BE2C (cell line): ENCODE measurements around the gene CRYGN.

Experiments
- DNase-seq: peaks from one replicate; pipeline ENCODE4 v3.0.0-alpha.2; 2020
- H3K27me3 ChIP-seq: fragments of 250-450 bp; sonication (Bioruptor Pico); 2 replicates; pipeline ENCODE4 v1.5.1; 2020; ENCODE audit warnings: mild to moderate bottlenecking
- H3K36me3 ChIP-seq: fragments of 250-450 bp; sonication (Bioruptor Pico); 2 replicates; pipeline ENCODE4 v1.5.1; 2020; ENCODE audit warnings: mild to moderate bottlenecking
- H3K4me1 ChIP-seq: fragments of 250-450 bp; sonication (Bioruptor Pico); 2 replicates; pipeline ENCODE4 v1.5.1; 2020
- H3K4me3 ChIP-seq: 2 replicates; pipeline ENCODE4 v1.5.1; 2011; ENCODE audit warnings: low read depth, low read length
- H3K9me3 ChIP-seq: fragments of 250-450 bp; sonication (Bioruptor Pico); 2 replicates; pipeline ENCODE4 v1.5.1; 2020
- TF ChIP-seq, protein P1 (sequence below): IDR thresholded peaks from 2 replicates; pipeline ENCODE4 v1.5.1; 2012; ENCODE audit warnings: mild to moderate bottlenecking, low read depth, low read length

CRYGN gene

GRCh38 chr7:151484971-151485707 is 45.2 kb upstream of the CRYGN start:
- no peak for DNase-seq
- Histone ChIP-seq H3K4me1 (no peaks in the 10 kb centered on the region), H3K27me3 (no peaks in the 10 kb centered on the region), H3K36me3 (peaks cover 84% of the 10 kb centered on the region), H3K9me3 (no peaks in the 10 kb centered on the region), H3K4me3 (no peak overlapping the region)
- TF ChIP-seq, protein P1, sequence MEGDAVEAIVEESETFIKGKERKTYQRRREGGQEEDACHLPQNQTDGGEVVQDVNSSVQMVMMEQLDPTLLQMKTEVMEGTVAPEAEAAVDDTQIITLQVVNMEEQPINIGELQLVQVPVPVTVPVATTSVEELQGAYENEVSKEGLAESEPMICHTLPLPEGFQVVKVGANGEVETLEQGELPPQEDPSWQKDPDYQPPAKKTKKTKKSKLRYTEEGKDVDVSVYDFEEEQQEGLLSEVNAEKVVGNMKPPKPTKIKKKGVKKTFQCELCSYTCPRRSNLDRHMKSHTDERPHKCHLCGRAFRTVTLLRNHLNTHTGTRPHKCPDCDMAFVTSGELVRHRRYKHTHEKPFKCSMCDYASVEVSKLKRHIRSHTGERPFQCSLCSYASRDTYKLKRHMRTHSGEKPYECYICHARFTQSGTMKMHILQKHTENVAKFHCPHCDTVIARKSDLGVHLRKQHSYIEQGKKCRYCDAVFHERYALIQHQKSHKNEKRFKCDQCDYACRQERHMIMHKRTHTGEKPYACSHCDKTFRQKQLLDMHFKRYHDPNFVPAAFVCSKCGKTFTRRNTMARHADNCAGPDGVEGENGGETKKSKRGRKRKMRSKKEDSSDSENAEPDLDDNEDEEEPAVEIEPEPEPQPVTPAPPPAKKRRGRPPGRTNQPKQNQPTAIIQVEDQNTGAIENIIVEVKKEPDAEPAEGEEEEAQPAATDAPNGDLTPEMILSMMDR: no peak

DNA sequence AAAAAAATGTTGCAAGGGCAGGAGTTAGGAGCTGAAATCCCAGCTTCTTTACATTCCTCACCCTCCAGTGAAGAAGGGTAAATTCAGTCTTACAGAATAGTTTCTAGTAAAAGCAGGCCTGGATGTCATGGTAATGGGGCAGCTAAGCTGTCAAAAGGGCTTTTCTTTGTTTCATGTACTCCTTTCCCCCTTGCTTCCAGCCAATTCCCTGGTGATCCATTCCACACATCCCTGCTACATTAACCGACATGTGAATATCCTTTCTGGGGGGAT is 43.7 kb upstream of the CRYGN start:
- DNase-seq: no peak
- H3K4me1 ChIP-seq: no peaks in the 10 kb centered on the region
- TF ChIP-seq, protein P1: no peak
- no peaks in the 10 kb centered on the region for H3K27me3 ChIP-seq
- no peaks in the 10 kb centered on the region for H3K9me3 ChIP-seq
- H3K36me3 ChIP-seq: peaks cover 71% of the 10 kb centered on the region
- no peak overlapping the region for H3K4me3 ChIP-seq

- H3K4me1 ChIP-seq: no peaks in the 10 kb centered on the region
- peaks cover 66% of the 10 kb centered on the region for H3K36me3 ChIP-seq
- no peak for DNase-seq
- H3K9me3 ChIP-seq: no peaks in the 10 kb centered on the region
- TF ChIP-seq, protein P1: no peak
- no peaks in the 10 kb centered on the region for H3K27me3 ChIP-seq
- no peak overlapping the region for H3K4me3 ChIP-seq
Observed at GRCh38 chr7:151482883-151483710, 43.2 kb upstream of the CRYGN start.

- Histone ChIP-seq H3K36me3 (peaks cover 62% of the 10 kb centered on the region), H3K27me3 (no peaks in the 10 kb centered on the region), H3K4me3 (no peak overlapping the region), H3K9me3 (no peaks in the 10 kb centered on the region), H3K4me1 (peaks cover 7% of the 10 kb centered on the region)
- no peak for DNase-seq
- TF ChIP-seq, protein P1: no peak
Observed at GRCh38 chr7:151481650-151482505, 41.9 kb upstream of the CRYGN start.

- Histone ChIP-seq H3K4me3 (no peak overlapping the region), H3K36me3 (peaks cover 44% of the 10 kb centered on the region), H3K27me3 (no peaks in the 10 kb centered on the region), H3K4me1 (peaks cover 16% of the 10 kb centered on the region), H3K9me3 (no peaks in the 10 kb centered on the region)
- TF ChIP-seq, protein P1: no peak
- DNase-seq: no peak
Observed at GRCh38 chr7:151477867-151478266, 37.9 kb upstream of the CRYGN start.
